HG02798 (cell line): ENCODE data around the gene ATXN10.
A peak's percentile ranks its signal among the peaks of the same experiment; 100 is the strongest.
"Not testable (repeated sequence)": the region's sequence is repeated elsewhere in the genome, so short reads cannot be mapped to it uniquely, and the experiment has no call there.

ENCODE experiments used
- ATAC-seq: cut with Tn5 transposase; IDR thresholded peaks from one replicate; pipeline ENCODE4 v1.9.1; 2021; ENCODE audit warnings: mild to moderate bottlenecking; ENCODE audit not compliant: unreplicated experiment, poor library complexity

Gene ATXN10

GRCh38 chr22:45671783-45672563, at the start of gene ATXN10:
Gene ATXN10 (plus strand): TSS chr22:45671834. CDS start chr22:45672064, 230 bp downstream.
- peak; percentile 74 for ATAC-seq

- ATAC-seq = no peak
Measured at GRCh38 chr22:45621836-45622600, 49.6 kb upstream of the ATXN10 start.

- ATAC-seq = not testable (repeated sequence)
Measured at GRCh38 chr22:45623464-45624145, 48.0 kb upstream of the ATXN10 start.

- no peak for ATAC-seq
Measured at GRCh38 chr22:45626198-45626651, 45.4 kb upstream of the ATXN10 start.

GRCh38 chr22:45627489-45628233, 44.0 kb upstream of the ATXN10 start:
- ATAC-seq = no peak

- ATAC-seq = no peak
Measured at GRCh38 chr22:45628515-45628914, 43.1 kb upstream of the ATXN10 start.

- ATAC-seq = no peak
Measured at GRCh38 chr22:45629469-45630089, 42.1 kb upstream of the ATXN10 start.

- no peak for ATAC-seq
Measured at GRCh38 chr22:45630436-45630835, 41.2 kb upstream of the ATXN10 start.

GRCh38 chr22:45631140-45631840, 40.3 kb upstream of the ATXN10 start:
- no peak for ATAC-seq

- ATAC-seq = no peak
Measured at GRCh38 chr22:45631841-45632238, 39.8 kb upstream of the ATXN10 start.

GRCh38 chr22:45632791-45633515, 38.7 kb upstream of the ATXN10 start:
- ATAC-seq = no peak

GRCh38 chr22:45636683-45637082, 35.0 kb upstream of the ATXN10 start:
- no peak for ATAC-seq

GRCh38 chr22:45638197-45638596, 33.4 kb upstream of the ATXN10 start:
- ATAC-seq = no peak

- no peak for ATAC-seq
Measured at GRCh38 chr22:45638834-45639746, 32.5 kb upstream of the ATXN10 start.

GRCh38 chr22:45639747-45640102, 31.9 kb upstream of the ATXN10 start:
- no peak for ATAC-seq

- ATAC-seq = no peak
Measured at GRCh38 chr22:45640291-45640940, 31.2 kb upstream of the ATXN10 start.

- no peak for ATAC-seq
Measured at GRCh38 chr22:45640941-45641621, 30.6 kb upstream of the ATXN10 start.
